Parathyroid adenoma (tissue), 2 donors: ENCODE results near the gene ARHGAP33.

Experiments
- H2AFZ ChIP-seq: fragments of 300-600 bp; sonication (generic); one replicate; pipeline ENCODE4 v1.7.0; 2017; ENCODE audit warnings: antibody characterized with exemption, mild to moderate bottlenecking
- H3K27ac ChIP-seq: fragments of 300-600 bp; sonication (generic); one replicate; pipeline ENCODE4 v1.7.0; 2017
- H3K27me3 ChIP-seq: fragments of 300-600 bp; sonication (generic); one replicate; pipeline ENCODE4 v1.7.0; 2017; ENCODE audit warnings: low read length; ENCODE audit not compliant: control insufficient read depth, insufficient read depth
- H3K36me3 ChIP-seq: fragments of 300-600 bp; sonication (generic); one replicate; pipeline ENCODE4 v1.7.0; 2017; ENCODE audit warnings: low read length; ENCODE audit not compliant: control insufficient read depth, insufficient read depth
- H3K4me1 ChIP-seq: fragments of 300-600 bp; sonication (generic); one replicate; pipeline ENCODE4 v1.7.0; 2017; ENCODE audit warnings: control low read depth
- H3K4me2 ChIP-seq: fragments of 300-600 bp; sonication (generic); one replicate; pipeline ENCODE4 v1.7.0; 2017; ENCODE audit warnings: low read length
- H3K4me3 ChIP-seq: fragments of 300-600 bp; sonication (generic); one replicate; pipeline ENCODE4 v1.7.0; 2017; ENCODE audit warnings: low read depth, low read length
- H3K79me2 ChIP-seq: fragments of 300-600 bp; sonication (generic); one replicate; pipeline ENCODE4 v1.7.0; 2017; ENCODE audit warnings: control low read depth
- H3K9ac ChIP-seq: fragments of 300-600 bp; sonication (generic); one replicate; pipeline ENCODE4 v1.7.0; 2017; ENCODE audit warnings: mild to moderate bottlenecking
- H3K9me3 ChIP-seq: fragments of 300-600 bp; sonication (generic); one replicate; pipeline ENCODE4 v1.7.0; 2017; ENCODE audit warnings: low read length; ENCODE audit not compliant: control insufficient read depth
- CTCF ChIP-seq: fragments of 300-600 bp; sonication (generic); IDR thresholded peaks from one replicate; pipeline ENCODE4 v1.7.0; 2017; ENCODE audit warnings: antibody characterized with exemption, mild to moderate bottlenecking
- donor health status: primary hyperparathyroidism.

Gene ARHGAP33

DNA sequence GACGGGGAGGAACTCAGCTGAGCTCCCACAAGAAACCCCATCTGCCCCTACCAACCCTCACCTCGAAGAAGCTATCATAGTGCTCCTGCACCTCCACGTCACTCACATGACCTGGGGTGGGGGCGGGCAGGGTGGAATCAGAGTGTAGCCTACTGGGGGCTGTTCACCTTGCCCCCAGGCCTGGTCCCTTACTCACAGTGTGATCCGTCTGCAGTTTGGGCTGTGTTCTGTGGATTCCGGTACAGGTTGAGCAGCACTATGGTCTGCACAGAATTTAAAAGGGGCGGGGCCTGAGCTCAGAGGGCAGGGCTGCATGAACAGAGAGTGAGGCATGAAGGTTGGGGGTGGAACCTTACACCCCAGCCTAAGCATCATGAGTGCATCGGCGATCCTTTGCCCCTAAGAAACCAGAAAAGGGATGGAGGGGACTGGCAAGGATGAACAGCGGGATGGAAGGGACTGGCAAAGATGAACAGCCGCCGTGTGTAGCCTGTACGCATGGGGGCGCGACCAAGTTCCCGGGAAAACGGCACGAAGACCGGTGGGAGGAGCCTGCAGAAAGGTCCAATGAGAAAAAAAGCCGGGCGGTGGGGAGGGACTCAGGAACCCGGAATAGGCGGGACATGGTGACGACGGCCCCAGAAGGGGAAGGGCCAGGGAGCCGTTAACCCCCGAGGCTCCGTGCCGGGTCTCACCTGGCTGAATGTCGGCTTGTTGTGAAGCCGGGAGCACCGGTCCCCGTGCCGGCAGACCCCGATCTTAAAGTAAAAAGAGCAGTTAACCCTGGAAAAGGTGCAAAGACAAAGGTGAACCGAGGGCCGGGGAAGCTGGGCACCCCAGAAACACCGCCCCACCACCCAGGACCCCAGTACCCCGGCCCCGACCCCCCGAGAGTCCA is 30.7 kb upstream of the ARHGAP33 start:
- TF ChIP-seq CTCF = peak; percentile 30
- peak overlapping the region; percentile 56 for H3K9ac ChIP-seq
- peak overlapping the region; percentile 99 for H3K4me3 ChIP-seq
- H3K4me2 ChIP-seq = peak overlapping the region; percentile 86
- H3K36me3 ChIP-seq = no peaks in the 10 kb centered on the region
- H3K27ac ChIP-seq = peak overlapping the region; percentile 99
- peak overlapping the region; percentile 87 for H2AFZ ChIP-seq
- peaks cover 8% of the 10 kb centered on the region for H3K4me1 ChIP-seq
- no peaks in the 10 kb centered on the region for H3K9me3 ChIP-seq
- no peaks in the 10 kb centered on the region for H3K27me3 ChIP-seq
- H3K79me2 ChIP-seq = no peaks in the 10 kb centered on the region

- no peaks in the 10 kb centered on the region for H3K79me2 ChIP-seq
- H3K27ac ChIP-seq = peak within 1 kb of the TSS; percentile 99
- TF ChIP-seq CTCF = no peak
- H3K9ac ChIP-seq = peak within 1 kb of the TSS; percentile 57
- peak within 1 kb of the TSS; percentile 87 for H2AFZ ChIP-seq
- H3K9me3 ChIP-seq = no peaks in the 10 kb centered on the region
- peak within 1 kb of the TSS; percentile 99 for H3K4me3 ChIP-seq
- peaks cover 8% of the 10 kb centered on the region for H3K4me1 ChIP-seq
- H3K4me2 ChIP-seq = peak within 1 kb of the TSS; percentile 88
- no peaks in the 10 kb centered on the region for H3K27me3 ChIP-seq
- no peaks in the 10 kb centered on the region for H3K36me3 ChIP-seq
These were observed 29.9 kb upstream of the ARHGAP33 start, which contains the start of the genes PSENEN and U2AF1L4 for GRCh38 chr19:35745328-35746086. PSENEN (plus strand) TSS chr19:35745651; CDS start chr19:35745931, 280 bp downstream. U2AF1L4 (minus strand) TSS chr19:35745418; CDS start chr19:35745391, 27 bp downstream.

- H3K4me1 ChIP-seq = peaks cover 4% of the 10 kb centered on the region
These were observed 29.3 kb upstream of the ARHGAP33 start for GRCh38 chr19:35746087-35746462.

GRCh38 chr19:35746531-35746930 is 28.8 kb upstream of the ARHGAP33 start:
- Histone ChIP-seq H2AFZ (no peak overlapping the region), H3K27me3 (no peaks in the 10 kb centered on the region), H3K27ac (no peak overlapping the region), H3K4me2 (peak overlapping the region; percentile 88), H3K9me3 (no peaks in the 10 kb centered on the region), H3K4me1 (peaks cover 4% of the 10 kb centered on the region), H3K79me2 (no peaks in the 10 kb centered on the region), H3K4me3 (peak overlapping the region; percentile 99), H3K36me3 (no peaks in the 10 kb centered on the region), H3K9ac (no peak overlapping the region)
- no peak for TF ChIP-seq CTCF

More at GRCh38 chr19:35746087-35746462, 29.3 kb upstream of the ARHGAP33 start:
- TF ChIP-seq CTCF = no peak
- Histone ChIP-seq H3K27me3 (no peaks in the 10 kb centered on the region), H2AFZ (peak overlapping the region; percentile 72), H3K27ac (peak overlapping the region; percentile 99), H3K9ac (peak overlapping the region; percentile 57), H3K4me2 (peak overlapping the region; percentile 88), H3K4me3 (peak overlapping the region; percentile 99), H3K79me2 (no peaks in the 10 kb centered on the region), H3K9me3 (no peaks in the 10 kb centered on the region), H3K36me3 (no peaks in the 10 kb centered on the region)
